GM19193 (cell line): ENCODE measurements around the gene HIP1.

Experiments
- POLR2A ChIP-seq: IDR thresholded peaks from 4 replicates; pipeline ENCODE4 v1.6.1; 2011; ENCODE audit not compliant: insufficient read depth, insufficient read length; ENCODE audit errors: extremely low read depth

Gene HIP1

GRCh38 chr7:75738604-75738974, at the start of gene HIP1:
Gene HIP1, minus strand, starts transcription at chr7:75738941. Its CDS starts 21 bp downstream, at chr7:75738920.
- no peak for TF ChIP-seq POLR2A

GRCh38 chr7:75776295-75776971, 37.7 kb upstream of the HIP1 start:
- TF ChIP-seq POLR2A: no peak

- TF ChIP-seq POLR2A: no peak
Observed at GRCh38 chr7:75772081-75773077, 33.6 kb upstream of the HIP1 start, which contains the start of gene CCL26. Gene CCL26, minus strand, starts transcription at chr7:75772211. Its CDS starts 35 bp downstream, at chr7:75772176.

GRCh38 chr7:75771224-75771623, 32.5 kb upstream of the HIP1 start:
- TF ChIP-seq POLR2A: no peak

GRCh38 chr7:75762350-75762917, 23.7 kb upstream of the HIP1 start:
- TF ChIP-seq POLR2A: no peak

GRCh38 chr7:75758491-75758890, 19.8 kb upstream of the HIP1 start:
- no peak for TF ChIP-seq POLR2A

GRCh38 chr7:75757860-75758259, 19.1 kb upstream of the HIP1 start:
- TF ChIP-seq POLR2A: no peak

GRCh38 chr7:75756991-75757676, 18.4 kb upstream of the HIP1 start:
- TF ChIP-seq POLR2A: no peak

- TF ChIP-seq POLR2A: no peak
Observed at GRCh38 chr7:75756206-75756990, 17.7 kb upstream of the HIP1 start.

- TF ChIP-seq POLR2A: no peak
Observed at GRCh38 chr7:75743455-75743859, 4.7 kb upstream of the HIP1 start.

- no peak for TF ChIP-seq POLR2A
Observed at GRCh38 chr7:75740846-75741497, 2.2 kb upstream of the HIP1 start.

GRCh38 chr7:75739796-75740672, 1.3 kb upstream of the HIP1 start:
- TF ChIP-seq POLR2A: no peak
